Ovary (tissue), 3 donors: ENCODE data around the gene MMUT.

ENCODE experiments used
- EP300 ChIP-seq: sonication (generic); formaldehyde crosslinking; IDR thresholded peaks from one replicate; pipeline ENCODE4 v1.6.1; 2017; ENCODE audit warnings: antibody characterized with exemption
- POLR2A ChIP-seq: fragments of 450-650 bp; IDR thresholded peaks from one replicate; pipeline ENCODE4 v1.6.1; 2017; ENCODE audit warnings: antibody characterized with exemption, mild to moderate bottlenecking, moderate library complexity
- TF ChIP-seq, protein P1 (sequence below), 3 donors: fragments of 450-650 bp in 2 of 3; fragments of 200-600 bp in 1 of 3; IDR thresholded peaks; one replicate each; pipeline versions ENCODE4 v1.5.1 to v1.8.0; 2016 to 2022; ENCODE audit warnings: antibody characterized with exemption in 3 of 3, mild to moderate bottlenecking in 1 of 3
- donor health status: DM: no; HTN: no; CAD: no.

DNA sequence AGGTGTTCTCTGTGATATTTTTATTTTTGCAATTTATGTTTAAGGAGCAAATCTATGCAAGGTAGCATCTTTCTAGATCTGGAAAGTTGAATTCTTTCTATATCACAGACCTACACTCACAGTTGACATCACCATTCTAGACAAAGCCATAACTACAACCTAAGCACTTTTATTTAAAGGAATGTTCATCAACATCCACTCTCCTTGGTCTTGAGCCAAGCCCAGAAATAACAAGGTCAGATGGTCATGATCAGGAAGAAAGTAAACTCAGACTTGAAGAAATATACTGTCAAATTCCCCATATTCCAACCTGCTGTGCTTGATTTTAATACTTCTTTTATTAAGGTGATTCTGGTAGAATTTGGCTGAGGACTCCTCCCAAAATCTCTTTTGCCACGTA, 32.2 kb downstream of the MMUT start:
- TF ChIP-seq, protein P1, sequence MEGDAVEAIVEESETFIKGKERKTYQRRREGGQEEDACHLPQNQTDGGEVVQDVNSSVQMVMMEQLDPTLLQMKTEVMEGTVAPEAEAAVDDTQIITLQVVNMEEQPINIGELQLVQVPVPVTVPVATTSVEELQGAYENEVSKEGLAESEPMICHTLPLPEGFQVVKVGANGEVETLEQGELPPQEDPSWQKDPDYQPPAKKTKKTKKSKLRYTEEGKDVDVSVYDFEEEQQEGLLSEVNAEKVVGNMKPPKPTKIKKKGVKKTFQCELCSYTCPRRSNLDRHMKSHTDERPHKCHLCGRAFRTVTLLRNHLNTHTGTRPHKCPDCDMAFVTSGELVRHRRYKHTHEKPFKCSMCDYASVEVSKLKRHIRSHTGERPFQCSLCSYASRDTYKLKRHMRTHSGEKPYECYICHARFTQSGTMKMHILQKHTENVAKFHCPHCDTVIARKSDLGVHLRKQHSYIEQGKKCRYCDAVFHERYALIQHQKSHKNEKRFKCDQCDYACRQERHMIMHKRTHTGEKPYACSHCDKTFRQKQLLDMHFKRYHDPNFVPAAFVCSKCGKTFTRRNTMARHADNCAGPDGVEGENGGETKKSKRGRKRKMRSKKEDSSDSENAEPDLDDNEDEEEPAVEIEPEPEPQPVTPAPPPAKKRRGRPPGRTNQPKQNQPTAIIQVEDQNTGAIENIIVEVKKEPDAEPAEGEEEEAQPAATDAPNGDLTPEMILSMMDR (IDR thresholded peaks at IDR 0.05), result no peak
- TF ChIP-seq POLR2A (no peak), EP300 (no peak)
